Measurements from ENCODE around the gene GOLPH3. TPM values are rescaled to one million over a fixed set of nuclear protein-coding genes. Genes with fewer than 3 reads are reported as not detected.

GOLPH3 gene
- total RNA-seq, 1 donor from 2014 or later: 99.0 TPM

GRCh38 chr5:32153723-32154122 lies 20.4 kb downstream of the GOLPH3 start:
- H3K4me1 ChIP-seq: peaks cover 75% of the 10 kb centered on the region
- no peak overlapping the region for H3K4me3 ChIP-seq
- peak in 1 of 2 donors; percentile 46 for ATAC-seq
- no peak overlapping the region for H3K27ac ChIP-seq
- H3K27me3 ChIP-seq (ENCODE audit: low read depth): no peaks in the 10 kb centered on the region
- no peaks in the 10 kb centered on the region for H3K9me3 ChIP-seq
- no peak for DNase-seq
- peaks cover 2% of the 10 kb centered on the region for H3K36me3 ChIP-seq
- intact Hi-C loops (cut with DNase I): no loop called here
- TF ChIP-seq CTCF (IDR thresholded peaks at IDR 0.05): no peak

- intact Hi-C loops (cut with DNase I): no loop called here
- DNase-seq: no peak
- ATAC-seq: no peak
- no peak for TF ChIP-seq CTCF (IDR thresholded peaks at IDR 0.05)
- no peaks in the 10 kb centered on the region for H3K27me3 ChIP-seq (ENCODE audit: low read depth)
- peaks cover 6% of the 10 kb centered on the region for H3K36me3 ChIP-seq
- H3K4me3 ChIP-seq: no peak overlapping the region
- no peak overlapping the region for H3K27ac ChIP-seq
- H3K9me3 ChIP-seq: no peaks in the 10 kb centered on the region
- H3K4me1 ChIP-seq: peaks cover 78% of the 10 kb centered on the region
Observed at GRCh38 chr5:32151198-32151597, 22.9 kb downstream of the GOLPH3 start.

DNA sequence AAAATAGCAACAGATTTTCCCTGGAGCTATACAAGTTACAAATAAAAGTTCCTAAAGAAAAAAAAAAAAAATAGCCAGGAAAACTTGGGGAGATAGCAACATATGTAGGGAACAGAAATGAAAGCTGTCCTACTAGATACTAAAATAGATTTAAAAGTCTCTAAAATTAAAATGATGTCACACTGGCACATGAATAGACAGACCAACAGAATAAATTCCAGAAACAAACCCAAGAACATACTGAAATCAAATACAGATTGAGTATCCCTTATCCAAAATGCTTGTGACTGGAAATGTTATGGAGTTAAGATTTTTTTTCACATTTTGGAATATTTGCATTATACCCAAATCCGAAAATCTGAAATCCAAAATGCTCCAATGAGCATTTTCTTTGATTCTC lies 23.8 kb downstream of the GOLPH3 start:
- Histone ChIP-seq H3K9me3 (no peaks in the 10 kb centered on the region), H3K4me3 (no peak overlapping the region), H3K4me1 (peaks cover 85% of the 10 kb centered on the region), H3K27me3 (ENCODE audit: low read depth) (no peaks in the 10 kb centered on the region), H3K27ac (no peak overlapping the region), H3K36me3 (peaks cover 6% of the 10 kb centered on the region)
- intact Hi-C loops (cut with DNase I): no loop called here
- no peak for TF ChIP-seq CTCF (IDR thresholded peaks at IDR 0.05)
- DNase-seq (no peak), ATAC-seq (no peak)

DNA sequence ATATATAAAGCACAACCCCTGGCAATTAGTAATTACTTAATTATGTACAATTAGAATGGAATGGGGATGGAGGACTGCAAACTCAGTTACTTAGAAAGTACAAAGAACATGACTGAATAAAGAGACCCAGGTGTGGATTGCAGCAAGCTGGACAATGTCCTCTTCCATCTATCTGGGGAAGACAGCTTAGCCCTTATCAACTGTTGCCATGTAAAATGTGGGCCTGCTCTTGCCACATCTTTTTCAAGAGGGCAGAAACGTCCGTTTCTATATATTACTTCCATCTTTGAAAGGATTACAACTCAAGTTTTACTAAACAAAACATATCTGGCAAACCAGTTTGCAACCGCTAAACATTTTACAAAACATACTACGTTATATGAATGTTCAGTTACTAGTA lies 26.2 kb downstream of the GOLPH3 start:
- TF ChIP-seq CTCF (IDR thresholded peaks at IDR 0.05): no peak
- ATAC-seq (no peak), DNase-seq (no peak)
- H3K4me1 ChIP-seq: peaks cover 86% of the 10 kb centered on the region
- H3K9me3 ChIP-seq: no peaks in the 10 kb centered on the region
- intact Hi-C loops (cut with DNase I): no loop called here
- peaks cover 6% of the 10 kb centered on the region for H3K36me3 ChIP-seq
- H3K27ac ChIP-seq: no peak overlapping the region
- no peaks in the 10 kb centered on the region for H3K27me3 ChIP-seq (ENCODE audit: low read depth)
- H3K4me3 ChIP-seq: no peak overlapping the region

DNA sequence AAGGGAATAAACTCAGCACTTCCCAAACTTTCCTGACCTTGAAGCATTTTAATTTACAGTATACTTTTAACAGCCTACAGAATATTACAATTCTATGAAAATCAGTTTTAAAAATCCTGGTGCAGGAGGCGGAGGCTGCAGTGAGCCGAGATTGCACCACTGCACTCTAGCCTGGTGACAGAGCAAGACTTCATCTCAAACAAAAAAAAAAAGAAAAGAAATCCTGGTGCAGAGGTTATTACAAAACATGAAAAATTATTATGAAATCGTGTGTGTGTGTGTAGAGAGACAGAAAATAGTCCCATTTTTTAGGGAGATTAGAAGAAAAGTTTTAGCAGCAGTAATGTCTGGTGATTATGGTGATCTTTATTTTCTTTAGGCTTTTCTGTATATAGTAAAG lies 26.9 kb downstream of the GOLPH3 start:
- TF ChIP-seq CTCF (IDR thresholded peaks at IDR 0.05): no peak
- Histone ChIP-seq H3K4me3 (no peak overlapping the region), H3K27ac (no peak overlapping the region), H3K36me3 (peaks cover 6% of the 10 kb centered on the region), H3K27me3 (ENCODE audit: low read depth) (no peaks in the 10 kb centered on the region), H3K4me1 (peaks cover 81% of the 10 kb centered on the region), H3K9me3 (no peaks in the 10 kb centered on the region)
- intact Hi-C loops (cut with DNase I): no loop called here
- DNase-seq: no peak
- peak; percentile 38 to 60 for ATAC-seq

DNA sequence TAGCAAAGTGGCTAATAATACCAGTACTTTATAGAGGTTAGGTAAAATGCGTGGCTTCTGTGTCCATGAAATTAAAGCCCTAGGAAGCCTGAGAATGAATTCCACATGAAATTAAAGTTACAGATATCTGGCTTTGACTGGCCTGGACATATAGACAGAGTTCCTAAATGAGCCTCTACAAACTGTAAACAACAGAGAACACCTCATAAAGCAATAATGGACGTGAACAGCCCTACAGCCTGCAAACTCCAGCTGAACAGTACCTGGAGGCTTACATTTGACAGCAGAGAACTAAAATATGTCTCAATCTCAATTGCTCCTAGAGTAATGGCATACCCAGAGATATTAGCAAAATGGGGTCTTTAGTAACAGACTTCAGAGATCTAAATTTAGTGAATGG lies 28.7 kb downstream of the GOLPH3 start:
- no peak overlapping the region for H3K4me3 ChIP-seq
- intact Hi-C loops (cut with DNase I): no loop called here
- H3K27ac ChIP-seq: no peak overlapping the region
- ATAC-seq: no peak
- TF ChIP-seq CTCF (IDR thresholded peaks at IDR 0.05): no peak
- H3K9me3 ChIP-seq: no peaks in the 10 kb centered on the region
- peaks cover 12% of the 10 kb centered on the region for H3K36me3 ChIP-seq
- H3K27me3 ChIP-seq (ENCODE audit: low read depth): no peaks in the 10 kb centered on the region
- peaks cover 66% of the 10 kb centered on the region for H3K4me1 ChIP-seq
- no peak for DNase-seq
